ENCODE results near the gene TBR1. TPM values are rescaled to one million over a fixed set of nuclear protein-coding genes. Genes with fewer than 3 reads are reported as not detected.

TBR1 gene
- total RNA-seq, 2 donors from 2014 or later, result not detected

- H3K27me3 ChIP-seq, result no peaks in the 10 kb centered on the region
- H3K27ac ChIP-seq, result no peak overlapping the region
- no peaks in the 10 kb centered on the region for H3K4me1 ChIP-seq
- H3K4me3 ChIP-seq, result no peak overlapping the region
- no peak for ATAC-seq
- no peaks in the 10 kb centered on the region for H3K36me3 ChIP-seq (replicated peaks in 1 of 2; ENCODE audit: insufficient read depth in 1 of 2, low read depth in 2 of 2)
- intact Hi-C loops (cut with DNase I), result no loop called here
- TF ChIP-seq CTCF (IDR thresholded peaks at IDR 0.05) (no peak), POLR2A (IDR thresholded peaks at IDR 0.05) (no peak)
- H3K9me3 ChIP-seq, result no peaks in the 10 kb centered on the region
- DNase-seq, result no peak
Measured at GRCh38 chr2:161384864-161385263, 31.2 kb upstream of the TBR1 start.

GRCh38 chr2:161386228-161386824, 29.8 kb upstream of the TBR1 start:
- 93 to 100% methylated on average over 2 of the region's 2 CpGs for WGBS, 2 donors
- H3K27ac ChIP-seq, result no peak overlapping the region
- H3K4me1 ChIP-seq, result no peaks in the 10 kb centered on the region
- no peaks in the 10 kb centered on the region for H3K36me3 ChIP-seq (replicated peaks in 1 of 2; ENCODE audit: insufficient read depth in 1 of 2, low read depth in 2 of 2)
- no peak for TF ChIP-seq CTCF (IDR thresholded peaks at IDR 0.05)
- no peak for TF ChIP-seq POLR2A (IDR thresholded peaks at IDR 0.05)
- H3K4me3 ChIP-seq, result no peak overlapping the region
- no peak for ATAC-seq
- H3K9me3 ChIP-seq, result no peaks in the 10 kb centered on the region
- H3K27me3 ChIP-seq, result no peaks in the 10 kb centered on the region
- intact Hi-C loops (cut with DNase I), result no loop called here
- DNase-seq, result no peak

GRCh38 chr2:161388146-161388779, 27.8 kb upstream of the TBR1 start:
- Histone ChIP-seq H3K27ac (no peak overlapping the region), H3K4me1 (no peaks in the 10 kb centered on the region), H3K4me3 (no peak overlapping the region), H3K27me3 (no peaks in the 10 kb centered on the region), H3K36me3 (replicated peaks in 1 of 2; ENCODE audit: insufficient read depth in 1 of 2, low read depth in 2 of 2) (no peaks in the 10 kb centered on the region), H3K9me3 (no peaks in the 10 kb centered on the region)
- DNase-seq (no peak), ATAC-seq (no peak)
- WGBS, 2 donors, result 71 to 85% methylated on average over 2 of the region's 2 CpGs
- intact Hi-C loops (cut with DNase I), result no loop called here
- TF ChIP-seq POLR2A (IDR thresholded peaks at IDR 0.05) (no peak), CTCF (IDR thresholded peaks at IDR 0.05) (no peak)

DNA sequence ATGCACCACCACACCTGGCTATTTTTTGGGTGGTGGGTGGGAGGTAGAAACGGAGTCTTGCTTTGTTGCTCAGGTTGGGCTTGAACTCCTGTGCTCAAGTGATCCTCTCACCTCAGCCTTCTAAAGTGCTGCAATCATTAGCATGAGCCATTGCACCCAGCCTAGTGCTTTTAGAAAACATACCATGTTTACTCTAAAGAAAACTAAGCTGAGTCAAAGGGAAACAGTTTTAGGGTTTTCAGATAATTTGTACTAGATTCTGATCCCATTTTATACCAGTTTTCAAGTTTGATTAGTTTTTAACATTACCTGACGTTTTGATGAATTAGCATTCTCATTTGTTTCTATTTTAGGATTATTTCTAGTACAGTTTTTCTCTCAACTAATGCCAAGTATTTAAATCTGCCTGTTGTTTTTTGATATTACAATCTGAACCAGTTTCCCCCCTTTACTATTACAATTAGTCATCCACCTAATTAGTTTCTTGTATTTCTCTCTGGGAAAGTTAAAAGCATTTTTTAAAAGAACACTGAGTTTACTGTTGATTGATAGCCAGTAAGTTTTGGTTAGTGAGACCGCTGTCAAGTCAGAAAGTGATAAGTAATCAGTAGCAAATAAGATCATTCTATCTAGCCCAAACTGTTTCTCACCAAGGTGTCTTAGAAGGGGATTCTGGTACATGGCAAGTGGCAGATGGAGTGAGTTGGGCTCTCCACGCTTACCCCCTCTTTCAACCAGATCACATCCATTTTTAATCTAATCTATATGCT, 24.2 kb upstream of the TBR1 start:
- no peaks in the 10 kb centered on the region for H3K4me1 ChIP-seq
- H3K4me3 ChIP-seq, result no peak overlapping the region
- peaks cover 1 to 5% of the 10 kb centered on the region in 2 donors for H3K36me3 ChIP-seq (replicated peaks in 1 of 2; ENCODE audit: insufficient read depth in 1 of 2, low read depth in 2 of 2)
- no peaks in the 10 kb centered on the region for H3K9me3 ChIP-seq
- no peaks in the 10 kb centered on the region for H3K27me3 ChIP-seq
- intact Hi-C loops (cut with DNase I), result no loop called here
- ATAC-seq (no peak), DNase-seq (no peak)
- H3K27ac ChIP-seq, result no peak overlapping the region
- WGBS, 2 donors, result 86 to 89% methylated on average over 4 of the region's 4 CpGs
- TF ChIP-seq POLR2A (IDR thresholded peaks at IDR 0.05) (no peak), CTCF (IDR thresholded peaks at IDR 0.05) (no peak)
